GM23338 (cell line): ENCODE measurements around the gene CNNM3. TPM values are rescaled to one million over a fixed set of nuclear protein-coding genes. Genes with fewer than 3 reads are reported as not detected.

Experiments used
- ATAC-seq: fragments of 200-7000 bp; cut with Tn5 transposase; 3 replicates; pipeline ENCODE4 v1.9.1; 2020
- DNase-seq: peaks from one replicate; pipeline ENCODE4 v3.0.0-alpha.2; 2015; ENCODE audit warnings: low spot score
- H2AFZ ChIP-seq: fragments of 200-600 bp; sonication (generic); 2 replicates; pipeline ENCODE4 v1.8.0; 2016; ENCODE audit warnings: antibody characterized with exemption, mild to moderate bottlenecking, moderate library complexity
- H3F3A ChIP-seq: fragments of 200-600 bp; sonication (generic); replicated peaks from 2 replicates; pipeline ENCODE4 v1.8.0; 2017; ENCODE audit warnings: antibody characterized with exemption, mixed run types, low read depth
- H3K27ac ChIP-seq: fragments of 200-600 bp; sonication (generic); 2 replicates; pipeline ENCODE4 v1.6.1; 2016; ENCODE audit warnings: low read depth
- H3K27me3 ChIP-seq: fragments of 200-600 bp; sonication (generic); 2 replicates; pipeline ENCODE4 v1.8.0; 2016; ENCODE audit warnings: mild to moderate bottlenecking, mixed run types, moderate library complexity; ENCODE audit not compliant: insufficient read depth
- H3K36me3 ChIP-seq: fragments of 200-600 bp; sonication (generic); 2 replicates; pipeline ENCODE4 v1.8.0; 2016; ENCODE audit warnings: mild to moderate bottlenecking; ENCODE audit not compliant: insufficient read depth
- H3K4me1 ChIP-seq: fragments of 200-600 bp; sonication (generic); 2 replicates; pipeline ENCODE4 v1.8.0; 2016; ENCODE audit warnings: mild to moderate bottlenecking, moderate library complexity; ENCODE audit not compliant: insufficient read depth
- H3K4me2 ChIP-seq: fragments of 200-600 bp; sonication (generic); 2 replicates; pipeline ENCODE4 v1.7.1; 2017; ENCODE audit warnings: mixed run types
- H3K4me3 ChIP-seq: fragments of 200-600 bp; sonication (generic); 2 replicates; pipeline ENCODE4 v1.6.1; 2016; ENCODE audit warnings: mixed run types
- H3K79me2 ChIP-seq: fragments of 200-600 bp; sonication (generic); replicated peaks from 2 replicates; pipeline ENCODE4 v1.8.0; 2017; ENCODE audit warnings: mild to moderate bottlenecking; ENCODE audit not compliant: insufficient read depth
- H3K9me2 ChIP-seq: fragments of 200-600 bp; sonication (generic); 2 replicates; pipeline ENCODE4 v1.8.0; 2017; ENCODE audit not compliant: insufficient read depth
- H4K20me1 ChIP-seq: fragments of 200-600 bp; sonication (generic); replicated peaks from 2 replicates; pipeline ENCODE4 v1.8.0; 2017; ENCODE audit warnings: mild to moderate bottlenecking; ENCODE audit not compliant: insufficient read depth
- H3K27ac Mint-ChIP-seq: 2 replicates; pipeline ENCODE4 v1.8.0; 2020; ENCODE audit warnings: inconsistent platforms, mild to moderate bottlenecking, moderate library complexity, mixed read lengths
- H3K27me3 Mint-ChIP-seq: 3 replicates; pipeline ENCODE4 v1.8.0; 2022; ENCODE audit warnings: low read depth, mild to moderate bottlenecking, moderate library complexity, mixed read lengths, inconsistent platforms; ENCODE audit not compliant: insufficient read depth, poor library complexity
- H3K36me3 Mint-ChIP-seq: 3 replicates; pipeline ENCODE4 v1.8.0; 2021; ENCODE audit warnings: low read depth, mild to moderate bottlenecking, inconsistent platforms, moderate library complexity, mixed read lengths
- H3K4me1 Mint-ChIP-seq: 3 replicates; pipeline ENCODE4 v1.8.0; 2020; ENCODE audit warnings: mild to moderate bottlenecking, inconsistent platforms, mixed read lengths
- H3K4me3 Mint-ChIP-seq: 3 replicates; pipeline ENCODE4 v1.8.0; 2021; ENCODE audit warnings: moderate library complexity, mild to moderate bottlenecking, inconsistent platforms, mixed read lengths
- H3K9me3 Mint-ChIP-seq: 3 replicates; pipeline ENCODE4 v1.8.0; 2020; ENCODE audit warnings: moderate library complexity, mild to moderate bottlenecking, inconsistent platforms, mixed read lengths
- CREB1 ChIP-seq: fragments of 250-450 bp; sonication (Bioruptor Pico); IDR thresholded peaks from 2 replicates; pipeline ENCODE4 v1.5.0; 2020; ENCODE audit warnings: low read depth, mild to moderate bottlenecking, moderate library complexity
- ETS1 ChIP-seq: IDR thresholded peaks from 2 replicates; pipeline ENCODE4 v1.6.1; 2016; ENCODE audit warnings: antibody characterized with exemption
- EZH2 ChIP-seq: fragments of 200-600 bp; sonication (generic); IDR thresholded peaks from one replicate; pipeline ENCODE4 v1.8.0; 2017; ENCODE audit warnings: antibody characterized with exemption, mild to moderate bottlenecking, low read depth; ENCODE audit not compliant: unreplicated experiment
- JUNB ChIP-seq: IDR thresholded peaks from one replicate; pipeline ENCODE4 v1.6.1; 2016; ENCODE audit warnings: antibody characterized with exemption; ENCODE audit not compliant: unreplicated experiment
- REST ChIP-seq: IDR thresholded peaks from one replicate; pipeline ENCODE4 v1.6.1; 2018; ENCODE audit warnings: antibody characterized with exemption; ENCODE audit not compliant: unreplicated experiment
- STAT1 ChIP-seq: IDR thresholded peaks from one replicate; pipeline ENCODE4 v1.6.1; 2016; ENCODE audit warnings: antibody characterized with exemption; ENCODE audit not compliant: unreplicated experiment
- ZNF114 ChIP-seq: fragments of 250-450 bp; sonication (Bioruptor Pico); IDR thresholded peaks from 2 replicates; pipeline ENCODE4 v1.5.0; 2020; ENCODE audit warnings: mild to moderate bottlenecking, moderate library complexity
- ZNF462 ChIP-seq: fragments of 250-450 bp; sonication (Bioruptor Pico); IDR thresholded peaks from 2 replicates; pipeline ENCODE4 v1.5.0; 2020; ENCODE audit warnings: mild to moderate bottlenecking, moderate library complexity
- polyA plus RNA-seq: library from polyadenylated mRNA; unstranded; fragments of >200 nt; fragmentation: Nextera tagmentation; extraction: Ambion mirVana; gene quantifications from 2 replicates; pipeline ENCODE4 v1.2.1, GENCODE V29; 2016
- total RNA-seq: library from RNA; depleted of rRNA; stranded (reverse); fragments of >200 nt; shearing (Covaris generic); gene quantifications from 2 replicates; pipeline ENCODE4 v1.2.3, GENCODE V29; 2014

Gene CNNM3
- total and polyA plus RNA-seq, 2 experiments from 2014 or later, result 5.3 to 25.7 TPM

GRCh38 chr2:96807127-96807471, 9.0 kb upstream of the CNNM3 start:
- Mint-ChIP-seq H3K27me3 (peaks cover 2% of the 10 kb centered on the region), H3K4me3 (no peak overlapping the region), H3K9me3 (peaks cover 6% of the 10 kb centered on the region; the same call in 1 of the 3 replicates), H3K27ac (no peak overlapping the region), H3K36me3 (peaks cover 13% of the 10 kb centered on the region; the same call in 2 of the 3 replicates), H3K4me1 (no peaks in the 10 kb centered on the region)
- Histone ChIP-seq H3K4me1 (no peaks in the 10 kb centered on the region), H4K20me1 (no peaks in the 10 kb centered on the region), H3K4me3 (no peak overlapping the region), H3F3A (no peaks in the 10 kb centered on the region; the same call in 1 of the 2 replicates), H3K27ac (no peak overlapping the region), H3K9me2 (no peaks in the 10 kb centered on the region), H3K36me3 (no peaks in the 10 kb centered on the region), H3K27me3 (no peaks in the 10 kb centered on the region), H3K79me2 (no peaks in the 10 kb centered on the region), H3K4me2 (no peak overlapping the region), H2AFZ (no peak overlapping the region)
- DNase-seq, result no peak
- no peak for TF ChIP-seq JUNB
- no peak for TF ChIP-seq ETS1
- no peak for TF ChIP-seq CREB1 (CRISPR knock-in tag)
- no peak for TF ChIP-seq ZNF114
- no peak for ATAC-seq

- Histone ChIP-seq H3K4me1 (no peaks in the 10 kb centered on the region), H3K4me2 (no peak overlapping the region), H4K20me1 (no peaks in the 10 kb centered on the region), H3F3A (no peaks in the 10 kb centered on the region), H2AFZ (no peak overlapping the region), H3K4me3 (no peak overlapping the region), H3K27me3 (no peaks in the 10 kb centered on the region), H3K79me2 (no peaks in the 10 kb centered on the region), H3K27ac (no peak overlapping the region), H3K36me3 (no peaks in the 10 kb centered on the region), H3K9me2 (no peaks in the 10 kb centered on the region)
- DNase-seq, result no peak
- Mint-ChIP-seq H3K9me3 (peaks cover 6% of the 10 kb centered on the region; the same call in 1 of the 3 replicates), H3K4me3 (no peak overlapping the region), H3K27ac (no peak overlapping the region), H3K27me3 (no peaks in the 10 kb centered on the region), H3K36me3 (peaks cover 13% of the 10 kb centered on the region; the same call in 2 of the 3 replicates), H3K4me1 (no peaks in the 10 kb centered on the region)
- no peak for ATAC-seq
- TF ChIP-seq EZH2, result no peak
- no peak for TF ChIP-seq CREB1 (CRISPR knock-in tag)
- TF ChIP-seq REST, result no peak
- no peak for TF ChIP-seq STAT1
- TF ChIP-seq ZNF114, result no peak
- TF ChIP-seq ZNF462 (CRISPR knock-in tag), result no peak
Observed at GRCh38 chr2:96808176-96808837, 7.8 kb upstream of the CNNM3 start.
